Measurements from ENCODE around the gene MVK. TPM values are rescaled to one million over a fixed set of nuclear protein-coding genes. Genes with fewer than 3 reads are reported as not detected.
"Not testable (repeated sequence)": the region's sequence is repeated elsewhere in the genome, so short reads cannot be mapped to it uniquely, and the experiment has no call there.

MVK gene
- polyA plus RNA-seq, 6 donors from 2014 or later = 2.8 to 4.6 (median 3.6) TPM

DNA sequence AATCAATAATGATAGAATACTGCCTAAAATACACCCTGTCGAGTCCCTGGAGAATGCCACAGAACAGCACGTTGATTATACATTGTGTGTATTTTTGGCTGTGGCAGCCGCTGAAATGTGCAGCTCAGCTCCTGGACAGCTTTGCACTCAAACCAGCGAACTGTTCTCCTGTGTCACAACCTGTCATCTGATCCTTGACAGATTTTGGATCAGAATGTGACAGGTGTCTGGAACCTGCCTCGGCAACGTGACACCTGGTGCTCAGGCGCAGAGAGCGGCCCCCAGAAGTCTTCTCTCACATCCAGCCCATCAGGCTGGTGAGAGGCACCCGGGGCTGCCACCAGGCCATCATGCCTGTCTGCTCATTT lies 19.3 kb downstream of the MVK start:
- peaks cover 6 to 11% (median 10%) of the 10 kb centered on the region in 3 donors for H3K4me1 Mint-ChIP-seq
- H3K4me3 Mint-ChIP-seq = no peak overlapping the region

DNA sequence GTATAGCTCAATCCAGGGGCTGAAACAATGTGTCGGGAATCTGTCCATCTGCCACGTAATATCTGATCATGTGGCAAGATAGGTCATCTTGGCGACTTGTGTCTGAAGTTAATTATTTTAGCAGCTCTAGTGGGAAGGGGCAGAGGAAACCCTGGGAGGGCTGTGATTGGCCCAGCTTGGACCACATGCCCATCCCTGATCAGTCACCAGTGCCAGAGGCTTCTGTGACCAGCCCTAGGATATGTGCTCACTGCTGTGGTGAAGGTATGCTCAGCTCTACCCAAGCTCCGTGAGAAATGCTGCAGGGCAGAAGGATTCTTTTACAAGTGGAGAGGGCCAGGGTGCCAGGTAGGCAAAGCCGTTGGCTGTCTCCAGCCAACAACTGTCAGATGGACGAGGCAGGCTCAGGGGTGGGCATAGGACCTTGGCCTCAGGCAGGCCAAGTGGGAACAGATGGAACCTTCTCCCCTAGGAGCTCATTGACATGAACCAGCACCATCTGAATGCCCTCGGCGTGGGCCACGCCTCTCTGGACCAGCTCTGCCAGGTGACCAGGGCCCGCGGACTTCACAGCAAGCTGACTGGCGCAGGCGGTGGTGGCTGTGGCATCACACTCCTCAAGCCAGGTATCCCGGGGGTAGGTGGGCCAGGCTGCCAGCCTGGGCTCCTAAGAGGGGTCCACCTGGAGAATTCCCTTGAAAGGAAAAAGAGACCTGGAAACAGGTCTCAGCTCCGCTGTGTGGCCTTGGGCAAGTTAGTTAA lies 21.1 kb downstream of the MVK start:
- Mint-ChIP-seq H3K4me3 (no peak overlapping the region), H3K9me3 (no peaks in the 10 kb centered on the region), H3K27me3 (no peaks in the 10 kb centered on the region), H3K27ac (peak overlapping the region in 1 of 6 donors; percentile 29), H3K4me1 (peaks cover 10 to 14% (median 12%) of the 10 kb centered on the region in 3 donors), H3K36me3 (peaks cover 0 to 4% of the 10 kb centered on the region in 2 donors)
- ATAC-seq (ENCODE audit: low read depth in 2 of 2) (no peak), DNase-seq (no peak)

More for the DNA sequence above, 19.3 kb downstream of the MVK start:
- Mint-ChIP-seq H3K27me3 (no peaks in the 10 kb centered on the region), H3K36me3 (peaks cover 0 to 4% of the 10 kb centered on the region in 2 donors), H3K9me3 (no peaks in the 10 kb centered on the region), H3K27ac (no peak overlapping the region)
- DNase-seq = no peak
- no peak for ATAC-seq (ENCODE audit: low read depth in 2 of 2)

- no peak overlapping the region for H3K4me3 Mint-ChIP-seq
- H3K27ac Mint-ChIP-seq = peak overlapping the region in 2 of 6 donors; percentile 29 to 72
- peaks cover 0 to 4% of the 10 kb centered on the region in 2 donors for H3K36me3 Mint-ChIP-seq
- ATAC-seq (ENCODE audit: low read depth in 2 of 2) (no peak), DNase-seq (no peak)
- H3K27me3 Mint-ChIP-seq = no peaks in the 10 kb centered on the region
- H3K4me1 Mint-ChIP-seq = peaks cover 10 to 14% (median 12%) of the 10 kb centered on the region in 3 donors
- H3K9me3 Mint-ChIP-seq = no peaks in the 10 kb centered on the region
Measured at GRCh38 chr12:109595321-109595902, 21.8 kb downstream of the MVK start.

DNA sequence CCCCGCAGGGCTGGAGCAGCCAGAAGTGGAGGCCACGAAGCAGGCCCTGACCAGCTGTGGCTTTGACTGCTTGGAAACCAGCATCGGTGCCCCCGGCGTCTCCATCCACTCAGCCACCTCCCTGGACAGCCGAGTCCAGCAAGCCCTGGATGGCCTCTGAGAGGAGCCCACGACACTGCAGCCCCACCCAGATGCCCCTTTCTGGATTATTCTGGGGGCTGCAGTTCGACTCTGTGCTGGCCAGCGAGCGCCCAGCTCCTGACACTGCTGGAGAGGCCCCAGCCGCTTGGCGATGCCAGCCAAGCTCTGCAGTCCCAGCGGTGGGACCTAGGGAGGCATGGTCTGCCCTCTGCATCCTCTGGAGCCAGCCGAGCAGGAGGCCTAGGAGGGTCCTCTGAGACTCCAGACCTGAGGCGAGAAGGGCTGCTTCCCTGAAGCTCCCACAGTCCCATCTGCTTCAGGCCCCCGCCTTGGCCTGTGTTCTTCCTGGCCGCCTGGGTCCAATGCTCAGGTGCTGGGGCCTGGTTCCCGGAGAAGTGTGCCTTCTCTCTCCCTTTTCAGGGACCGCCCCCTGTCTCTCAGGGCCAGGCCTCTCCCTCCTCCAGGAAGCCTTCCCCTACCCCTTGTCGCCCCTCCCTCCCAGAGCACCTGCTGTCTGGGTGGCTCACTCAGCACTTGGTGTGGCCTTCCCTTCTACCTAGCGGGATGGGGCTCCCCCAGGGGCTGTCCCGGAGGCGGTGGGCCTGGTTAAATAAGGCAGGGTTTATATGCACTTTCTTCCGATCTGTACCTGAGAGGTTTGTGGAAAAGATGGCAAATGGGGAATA lies 23.0 kb downstream of the MVK start:
- peaks cover 10 to 14% (median 12%) of the 10 kb centered on the region in 3 donors for H3K4me1 Mint-ChIP-seq
- H3K4me3 Mint-ChIP-seq = no peak overlapping the region

GRCh38 chr12:109597414-109597794 lies 23.8 kb downstream of the MVK start:
- H3K4me3 Mint-ChIP-seq = no peak overlapping the region
- DNase-seq = no peak
- H3K4me1 Mint-ChIP-seq = peaks cover 10 to 14% (median 12%) of the 10 kb centered on the region in 3 donors
- no peaks in the 10 kb centered on the region for H3K27me3 Mint-ChIP-seq
- peaks cover 0 to 4% of the 10 kb centered on the region in 2 donors for H3K36me3 Mint-ChIP-seq
- peak overlapping the region in 1 of 6 donors; percentile 90 for H3K27ac Mint-ChIP-seq
- no peak for ATAC-seq (ENCODE audit: low read depth in 2 of 2)
- no peaks in the 10 kb centered on the region for H3K9me3 Mint-ChIP-seq

More for the DNA sequence above, 23.0 kb downstream of the MVK start:
- H3K9me3 Mint-ChIP-seq = no peaks in the 10 kb centered on the region
- no peak for ATAC-seq (ENCODE audit: low read depth in 2 of 2)
- H3K36me3 Mint-ChIP-seq = peaks cover 0 to 4% of the 10 kb centered on the region in 2 donors
- no peak for DNase-seq
- H3K27me3 Mint-ChIP-seq = no peaks in the 10 kb centered on the region
- peak overlapping the region in 1 of 6 donors; percentile 69 for H3K27ac Mint-ChIP-seq

DNA sequence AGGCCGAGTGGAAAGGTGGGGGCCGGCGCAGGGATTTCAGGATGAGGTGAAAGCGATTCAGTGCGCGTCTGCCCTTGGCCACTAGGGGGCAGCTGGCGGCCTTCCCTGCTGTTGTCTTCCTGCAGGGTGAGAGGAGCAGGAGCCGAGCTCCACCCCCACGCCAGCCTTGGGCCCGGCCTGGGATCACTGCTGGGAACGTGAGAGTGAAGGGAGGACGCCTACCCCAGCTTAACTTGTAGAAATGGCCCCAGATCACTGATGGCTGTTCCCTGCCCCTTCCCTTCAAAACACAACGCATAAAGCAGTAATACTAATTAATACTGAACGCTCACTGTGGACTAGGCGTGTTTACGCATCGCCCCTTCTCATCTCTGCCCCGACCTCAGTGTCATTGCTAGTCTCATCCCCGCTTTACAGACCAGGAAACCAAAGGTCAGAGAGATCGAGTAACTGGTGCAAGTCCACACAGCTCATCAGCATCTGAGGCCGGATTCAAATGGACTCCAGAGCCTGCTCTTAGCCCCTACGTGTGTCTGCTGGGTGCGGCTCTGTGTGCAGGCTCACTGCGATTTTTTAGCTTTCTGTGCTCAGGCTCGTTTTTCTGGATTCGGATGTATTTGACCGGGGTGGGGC lies 24.3 kb downstream of the MVK start:
- Mint-ChIP-seq H3K4me3 (peak overlapping the region in 1 of 8 donors; percentile 49), H3K9me3 (no peaks in the 10 kb centered on the region), H3K4me1 (peaks cover 10 to 14% (median 12%) of the 10 kb centered on the region in 3 donors), H3K27ac (peak overlapping the region in 2 of 6 donors; percentile 53 to 90), H3K27me3 (no peaks in the 10 kb centered on the region), H3K36me3 (peaks cover 0 to 4% of the 10 kb centered on the region in 2 donors)
- ATAC-seq (ENCODE audit: low read depth in 2 of 2) (peak; percentile 52 to 54), DNase-seq (peak; percentile 48)

GRCh38 chr12:109598428-109598854 lies 24.8 kb downstream of the MVK start:
- peaks cover 0 to 4% of the 10 kb centered on the region in 2 donors for H3K36me3 Mint-ChIP-seq
- H3K9me3 Mint-ChIP-seq = no peaks in the 10 kb centered on the region
- DNase-seq (no peak), ATAC-seq (ENCODE audit: low read depth in 2 of 2) (no peak)
- H3K4me3 Mint-ChIP-seq = no peak overlapping the region
- H3K27me3 Mint-ChIP-seq = no peaks in the 10 kb centered on the region
- peak overlapping the region in 2 of 6 donors; percentile 14 to 90 for H3K27ac Mint-ChIP-seq
- peaks cover 10 to 14% (median 12%) of the 10 kb centered on the region in 3 donors for H3K4me1 Mint-ChIP-seq

- no peaks in the 10 kb centered on the region for H3K9me3 Mint-ChIP-seq
- DNase-seq (no peak), ATAC-seq (ENCODE audit: low read depth in 2 of 2) (no peak)
- peaks cover 0 to 1% of the 10 kb centered on the region in 2 donors for H3K36me3 Mint-ChIP-seq
- no peak overlapping the region for H3K4me3 Mint-ChIP-seq
- H3K27ac Mint-ChIP-seq = no peak overlapping the region
- H3K27me3 Mint-ChIP-seq = peaks cover 0 to 4% (median 0%) of the 10 kb centered on the region in 3 donors
- peaks cover 10 to 14% (median 12%) of the 10 kb centered on the region in 3 donors for H3K4me1 Mint-ChIP-seq
Measured at GRCh38 chr12:109599087-109599486, 25.5 kb downstream of the MVK start.

DNA sequence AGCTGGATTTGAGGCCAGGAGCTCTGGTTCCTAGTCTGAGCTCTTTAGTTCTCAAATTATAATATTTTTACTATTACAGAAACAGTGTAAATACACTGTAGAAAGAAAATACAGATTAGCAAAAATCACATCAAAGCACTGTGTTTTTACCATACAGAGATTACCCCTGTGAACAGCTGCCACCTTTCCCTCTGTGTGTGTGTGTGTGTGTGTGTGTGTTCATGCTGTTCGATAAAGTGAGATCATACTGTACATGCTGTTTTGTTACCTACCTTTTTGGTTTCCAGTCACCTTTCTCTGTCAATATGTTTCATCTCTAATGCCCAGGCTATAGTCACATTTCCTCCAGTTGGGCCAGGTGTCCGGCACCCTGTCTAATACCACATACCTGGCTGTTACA lies 26.9 kb downstream of the MVK start:
- H3K4me1 Mint-ChIP-seq = peaks cover 9 to 14% (median 11%) of the 10 kb centered on the region in 3 donors
- no peak for ATAC-seq (ENCODE audit: low read depth in 2 of 2)
- peaks cover 0 to 12% (median 5%) of the 10 kb centered on the region in 3 donors for H3K27me3 Mint-ChIP-seq
- no peaks in the 10 kb centered on the region for H3K36me3 Mint-ChIP-seq
- no peaks in the 10 kb centered on the region for H3K9me3 Mint-ChIP-seq
- no peak overlapping the region for H3K4me3 Mint-ChIP-seq
- peak overlapping the region in 1 of 6 donors; percentile 76 for H3K27ac Mint-ChIP-seq
- DNase-seq = no peak

DNA sequence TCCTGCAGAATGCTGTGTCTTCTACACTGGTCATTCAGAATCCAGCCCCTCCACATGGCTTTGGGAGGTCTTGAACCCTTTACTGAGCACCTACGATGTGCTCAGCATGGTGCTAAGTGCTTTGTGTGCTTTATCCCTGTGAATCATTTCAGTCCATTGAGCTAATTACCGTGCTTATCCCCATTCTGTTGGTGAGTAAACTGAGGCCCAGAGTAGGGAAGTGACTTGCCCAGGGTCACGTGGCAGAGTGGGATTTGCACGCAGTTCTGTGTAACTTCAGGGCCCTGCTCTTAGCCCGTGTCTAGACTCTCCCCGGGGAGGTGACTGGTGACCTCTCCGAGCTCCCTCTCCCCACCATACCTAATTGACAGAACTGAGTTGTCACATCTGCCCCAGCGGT lies 27.4 kb downstream of the MVK start:
- DNase-seq = no peak
- Mint-ChIP-seq H3K4me1 (peaks cover 5 to 14% (median 6%) of the 10 kb centered on the region in 3 donors), H3K36me3 (no peaks in the 10 kb centered on the region), H3K27ac (no peak overlapping the region), H3K4me3 (no peak overlapping the region), H3K27me3 (peaks cover 0 to 16% (median 10%) of the 10 kb centered on the region in 3 donors), H3K9me3 (no peaks in the 10 kb centered on the region)
- ATAC-seq (ENCODE audit: low read depth in 2 of 2) = no peak

- no peak for ATAC-seq (ENCODE audit: low read depth in 2 of 2)
- no peak overlapping the region for H3K4me3 Mint-ChIP-seq
Measured at GRCh38 chr12:109601557-109601956, 28.0 kb downstream of the MVK start.

GRCh38 chr12:109602132-109602531 lies 28.5 kb downstream of the MVK start:
- not testable (repeated sequence) for H3K9me3 Mint-ChIP-seq
- peak overlapping the region in 1 of 8 donors; percentile 44 for H3K4me3 Mint-ChIP-seq

More at GRCh38 chr12:109601557-109601956, 28.0 kb downstream of the MVK start:
- DNase-seq = no peak
- no peak overlapping the region for H3K27ac Mint-ChIP-seq
- H3K4me1 Mint-ChIP-seq = peaks cover 5 to 14% (median 6%) of the 10 kb centered on the region in 3 donors
- H3K9me3 Mint-ChIP-seq = no peaks in the 10 kb centered on the region
- no peaks in the 10 kb centered on the region for H3K36me3 Mint-ChIP-seq
- H3K27me3 Mint-ChIP-seq = peaks cover 0 to 16% (median 15%) of the 10 kb centered on the region in 3 donors

GRCh38 chr12:109604132-109604585 lies 30.6 kb downstream of the MVK start:
- no peaks in the 10 kb centered on the region for H3K4me1 Mint-ChIP-seq
- ATAC-seq (ENCODE audit: low read depth in 2 of 2) (no peak), DNase-seq (no peak)
- H3K27ac Mint-ChIP-seq = no peak overlapping the region
- H3K36me3 Mint-ChIP-seq = no peaks in the 10 kb centered on the region
- peaks cover 16 to 40% (median 35%) of the 10 kb centered on the region in 3 donors for H3K27me3 Mint-ChIP-seq
- H3K9me3 Mint-ChIP-seq = no peaks in the 10 kb centered on the region
- H3K4me3 Mint-ChIP-seq = no peak overlapping the region

More at GRCh38 chr12:109602132-109602531, 28.5 kb downstream of the MVK start:
- not testable (repeated sequence) for DNase-seq; H3K27ac Mint-ChIP-seq; ATAC-seq (ENCODE audit: low read depth in 2 of 2); H3K36me3 Mint-ChIP-seq
- peaks cover 0 to 21% (median 21%) of the 10 kb centered on the region in 3 donors for H3K27me3 Mint-ChIP-seq
- H3K4me1 Mint-ChIP-seq = peaks cover 5 to 11% (median 6%) of the 10 kb centered on the region in 3 donors
